NCI-H1105 (cell line): ENCODE data around the gene HIF3A.

Experiments
- DNase-seq: peaks from one replicate; lab custom pipeline; 2025; lab: John Stamatoyannopoulos, UW

HIF3A gene

DNA sequence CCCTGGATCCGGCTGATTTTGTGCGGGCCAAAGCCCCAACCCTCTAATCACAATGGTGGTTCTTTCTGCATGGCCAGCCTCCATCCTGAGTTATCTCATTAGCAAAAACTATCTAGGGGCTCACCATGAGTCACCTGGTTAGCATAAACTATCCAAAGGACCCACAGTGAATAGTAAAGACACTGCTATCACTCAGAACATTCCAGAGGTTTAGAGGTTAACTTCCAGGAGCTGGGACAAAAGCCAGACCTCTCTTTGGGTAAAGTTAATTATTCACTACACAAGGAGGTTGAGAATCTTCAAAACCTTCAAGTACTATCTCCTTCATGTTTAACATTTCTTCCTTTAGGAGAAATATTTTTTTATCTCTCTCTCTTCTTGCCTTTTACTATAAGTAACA lies 31.2 kb downstream of the HIF3A start:
- DNase-seq: no peak

- DNase-seq: no peak
These were observed 33.6 kb downstream of the HIF3A start for GRCh38 chr19:46330319-46330918.

- no peak for DNase-seq
These were observed 40.6 kb downstream of the HIF3A start for GRCh38 chr19:46337487-46337886.

- no peak for DNase-seq
These were observed 42.6 kb downstream of the HIF3A start for GRCh38 chr19:46339446-46339845.

GRCh38 chr19:46340051-46340659 lies 43.3 kb downstream of the HIF3A start:
- DNase-seq: no peak

GRCh38 chr19:46341937-46342336 lies 45.1 kb downstream of the HIF3A start:
- no peak for DNase-seq

DNA sequence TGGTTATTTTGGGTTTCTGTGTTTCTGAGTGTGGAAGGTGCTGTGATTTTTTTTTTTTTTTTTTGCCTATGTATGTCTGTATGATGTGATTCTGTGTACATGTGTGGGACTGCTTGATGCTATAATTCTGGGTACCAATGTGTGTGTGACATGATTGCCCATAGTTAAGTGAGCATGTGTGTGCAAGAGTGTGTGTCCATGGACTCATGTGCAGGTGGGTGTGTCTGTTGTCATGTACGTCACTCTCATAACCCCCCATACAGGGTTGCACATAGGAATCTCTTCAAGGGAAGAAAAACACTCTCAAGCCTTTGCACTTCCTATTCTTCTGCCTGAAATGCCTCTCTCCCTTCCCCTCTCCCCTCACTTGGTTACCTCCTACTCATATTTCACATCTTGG lies 47.5 kb downstream of the HIF3A start:
- no peak for DNase-seq

GRCh38 chr19:46345157-46345556 lies 48.3 kb downstream of the HIF3A start:
- DNase-seq: no peak

- DNase-seq: peak; percentile 94
These were observed 50.2 kb downstream of the HIF3A start, which contains the start of gene PPP5C for GRCh38 chr19:46346821-46347571. Gene PPP5C (plus strand): TSS chr19:46347087. CDS start chr19:46347097, 10 bp downstream.

GRCh38 chr19:46347572-46347883 lies 50.7 kb downstream of the HIF3A start:
- no peak for DNase-seq

GRCh38 chr19:46347985-46348384 lies 51.1 kb downstream of the HIF3A start:
- DNase-seq: no peak

GRCh38 chr19:46349311-46349993 lies 52.6 kb downstream of the HIF3A start:
- DNase-seq: no peak

GRCh38 chr19:46350029-46350757 lies 53.4 kb downstream of the HIF3A start:
- no peak for DNase-seq

DNA sequence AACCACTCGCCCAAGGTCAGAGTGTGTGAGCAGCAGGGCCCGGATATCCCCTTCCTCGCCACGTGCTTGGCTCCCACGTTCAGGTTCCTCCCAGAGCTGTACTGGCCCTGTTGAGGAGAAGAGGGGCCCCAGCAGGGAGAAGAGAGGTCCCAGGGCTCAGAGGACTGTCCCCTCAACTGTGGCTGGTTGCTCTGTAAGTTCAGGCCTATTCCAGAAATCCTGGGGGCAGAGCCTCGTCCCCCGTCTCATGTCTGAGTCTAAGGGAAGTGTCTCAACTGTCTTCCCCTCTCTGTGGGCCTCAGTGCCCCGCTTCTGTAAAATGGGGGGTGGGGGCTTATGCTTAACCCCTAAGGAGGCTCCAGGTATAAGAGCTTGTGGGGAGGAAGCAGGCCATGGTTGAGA lies 53.9 kb downstream of the HIF3A start:
- DNase-seq: no peak

DNA sequence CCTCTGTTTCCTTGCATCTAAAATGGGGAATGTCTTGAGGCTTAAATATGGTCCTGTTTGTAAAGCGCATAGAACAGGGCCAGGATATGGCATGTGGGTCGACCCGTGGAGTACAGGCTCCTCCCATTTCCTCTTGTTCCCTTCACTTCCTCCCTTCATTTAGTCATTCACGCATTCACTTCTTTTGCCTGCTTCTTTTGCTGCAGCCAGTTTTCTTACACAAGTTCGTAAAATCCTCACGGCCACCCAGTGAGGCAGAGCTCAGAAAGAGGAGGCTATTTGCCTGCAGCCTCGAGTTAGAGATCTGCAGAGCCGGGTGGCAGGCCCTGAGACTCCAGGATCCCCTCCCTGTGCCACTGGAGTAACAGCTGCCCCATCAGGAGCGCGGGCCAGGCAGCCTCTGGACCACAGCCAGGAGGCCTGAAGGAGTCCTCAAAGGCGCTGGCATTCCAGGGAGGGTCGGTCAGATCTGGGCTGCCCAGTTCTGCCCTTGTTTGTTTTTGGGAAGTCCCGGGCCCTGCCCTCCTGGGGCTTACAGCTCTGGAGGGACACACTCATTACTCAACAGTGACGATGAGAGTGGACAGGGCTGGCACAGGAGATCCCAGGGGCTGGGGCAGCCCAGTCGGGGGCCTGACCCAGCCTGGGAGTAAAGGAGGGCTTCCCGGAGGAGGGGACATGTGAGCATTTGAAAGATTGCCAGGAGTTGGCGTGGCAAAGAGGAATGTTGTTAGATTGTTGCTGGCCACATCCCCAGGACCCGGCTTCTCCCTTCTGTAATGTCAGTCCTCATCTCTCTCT lies 54.6 kb downstream of the HIF3A start:
- DNase-seq: no peak

DNA sequence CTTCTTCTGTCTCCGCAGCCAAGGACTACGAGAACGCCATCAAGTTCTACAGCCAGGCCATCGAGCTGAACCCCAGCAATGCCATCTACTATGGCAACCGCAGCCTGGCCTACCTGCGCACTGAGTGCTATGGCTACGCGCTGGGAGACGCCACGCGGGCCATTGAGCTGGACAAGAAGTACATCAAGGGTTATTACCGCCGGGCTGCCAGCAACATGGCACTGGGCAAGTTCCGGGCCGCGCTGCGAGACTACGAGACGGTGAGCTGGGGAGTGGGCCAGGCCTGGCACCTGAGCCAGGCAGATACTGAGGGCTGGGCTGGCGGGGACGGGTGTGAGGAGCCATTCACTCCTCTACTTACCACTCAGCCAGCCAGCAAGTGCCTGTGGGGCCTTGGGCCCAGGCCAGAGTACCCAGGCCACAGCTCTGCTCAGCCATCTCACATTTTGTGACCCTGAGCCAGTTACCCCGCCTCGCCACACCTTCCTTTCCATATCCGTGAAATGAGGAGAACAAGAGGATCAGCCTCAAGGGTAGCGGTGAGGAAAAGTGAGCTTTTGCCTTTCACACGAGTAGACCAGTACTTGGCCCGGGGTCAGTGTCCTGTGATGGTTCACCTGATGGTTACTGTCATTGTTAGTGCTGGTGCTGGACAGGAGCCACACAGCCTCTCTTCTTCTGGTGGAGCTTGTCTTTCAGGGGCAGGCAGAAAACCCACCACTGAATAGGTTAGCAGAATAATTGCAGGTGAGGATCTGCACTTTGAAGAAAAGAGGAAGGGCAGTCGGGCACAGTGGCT lies 57.1 kb downstream of the HIF3A start:
- DNase-seq: no peak

DNA sequence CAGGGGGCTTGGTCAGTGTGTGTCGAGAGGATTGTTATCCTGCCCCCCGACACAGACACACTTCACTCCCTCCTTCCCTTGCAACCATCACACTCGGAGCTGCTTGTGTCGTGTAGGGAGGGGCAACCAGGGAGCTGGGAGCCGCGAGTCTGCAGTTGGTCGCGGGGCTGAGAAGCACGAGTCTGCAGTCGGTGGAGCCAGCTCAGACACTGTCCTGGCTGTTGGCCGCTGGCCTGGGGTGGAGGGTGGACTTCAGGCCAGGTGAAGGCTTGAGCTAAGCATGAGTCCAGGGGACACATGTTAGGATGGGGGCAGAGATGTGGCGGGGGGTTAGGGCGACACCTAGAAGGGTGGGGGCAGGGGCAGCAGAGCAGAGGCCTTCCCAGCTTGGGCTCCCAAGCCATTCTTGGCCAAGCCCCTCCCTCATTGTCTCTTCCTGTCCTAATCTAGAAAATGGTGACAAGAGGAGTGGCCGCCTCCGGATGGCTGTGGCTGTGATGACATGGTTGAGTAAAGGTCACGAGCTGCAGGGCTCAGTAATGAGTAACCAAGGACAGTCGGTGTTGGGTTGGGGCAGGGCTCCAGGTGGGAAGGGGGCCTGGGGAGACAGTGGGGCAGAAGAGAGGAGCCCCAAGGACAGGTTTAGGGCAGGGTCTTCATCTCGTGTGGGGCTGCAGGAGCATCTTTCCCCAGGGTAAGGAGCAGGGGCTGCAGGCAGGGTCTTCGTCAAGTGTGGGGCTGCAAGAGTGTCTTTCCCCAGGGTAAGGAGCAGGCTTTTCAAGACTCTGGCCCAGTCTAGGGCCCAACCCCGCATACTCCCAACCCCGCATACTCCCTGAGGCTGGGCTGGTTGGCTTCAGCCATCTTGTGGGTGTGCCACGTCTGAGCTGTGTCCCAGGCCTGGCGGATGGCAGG lies 58.6 kb downstream of the HIF3A start:
- DNase-seq: no peak

DNA sequence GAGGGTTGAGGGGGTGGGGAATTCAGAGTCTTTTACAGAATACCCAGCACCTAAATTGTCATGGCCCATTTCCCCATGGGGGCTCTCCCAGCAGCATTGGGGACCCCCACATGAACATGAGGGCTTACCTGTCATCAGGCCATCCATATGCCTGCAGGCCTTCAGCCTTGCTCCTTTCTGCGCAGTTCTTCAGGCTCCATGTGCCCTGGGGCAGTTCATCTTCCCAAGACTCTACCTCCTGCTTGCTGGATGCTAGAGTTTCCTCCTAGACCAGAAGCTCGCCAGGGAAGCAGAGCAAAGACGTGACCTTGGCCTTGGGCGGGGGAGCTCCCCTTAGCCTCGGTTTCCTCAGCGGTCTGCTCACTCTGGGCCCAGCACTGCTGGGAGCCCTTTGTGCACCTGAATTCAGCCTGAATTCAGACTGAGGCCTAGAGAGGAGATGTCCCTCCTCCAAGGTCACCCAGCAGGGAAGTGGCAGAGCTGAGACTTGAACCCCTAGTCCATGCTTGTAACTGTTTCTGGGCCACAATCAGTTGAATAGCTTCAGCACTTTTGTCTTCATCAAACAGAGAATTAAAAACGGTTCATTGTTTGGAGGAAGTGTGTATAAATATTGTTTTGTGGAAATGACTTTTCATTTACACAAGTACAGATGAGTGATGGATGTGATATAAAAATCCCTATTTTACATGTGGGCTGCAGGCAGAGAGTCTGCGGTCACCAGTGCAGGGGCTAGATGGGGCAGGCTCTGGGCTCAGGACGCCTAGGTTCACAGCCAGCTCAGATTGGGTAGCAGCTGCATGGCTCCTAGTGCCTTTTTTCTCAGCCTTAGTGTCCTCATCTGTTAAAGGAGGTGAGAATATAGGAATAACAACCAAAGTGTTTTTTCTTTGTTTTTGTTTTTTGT lies 59.6 kb downstream of the HIF3A start:
- no peak for DNase-seq
